Measurements from ENCODE around the gene CERS6. TPM values are rescaled to one million over a fixed set of nuclear protein-coding genes. Genes with fewer than 3 reads are reported as not detected.
"Not testable (repeated sequence)": the region's sequence is repeated elsewhere in the genome, so short reads cannot be mapped to it uniquely, and the experiment has no call there.

CERS6 gene
- total RNA-seq, 1 donor from 2014 or later, result 14.7 TPM

GRCh38 chr2:168635065-168635577, 179.0 kb downstream of the CERS6 start:
- DNase-seq (ENCODE audit: low spot score), result peak; percentile 95

GRCh38 chr2:168639018-168639417, 182.9 kb downstream of the CERS6 start:
- peak; percentile 81 for DNase-seq (ENCODE audit: low spot score)

- DNase-seq (ENCODE audit: low spot score), result peak; percentile 97
Observed at GRCh38 chr2:168639441-168639898, 183.4 kb downstream of the CERS6 start.

DNA sequence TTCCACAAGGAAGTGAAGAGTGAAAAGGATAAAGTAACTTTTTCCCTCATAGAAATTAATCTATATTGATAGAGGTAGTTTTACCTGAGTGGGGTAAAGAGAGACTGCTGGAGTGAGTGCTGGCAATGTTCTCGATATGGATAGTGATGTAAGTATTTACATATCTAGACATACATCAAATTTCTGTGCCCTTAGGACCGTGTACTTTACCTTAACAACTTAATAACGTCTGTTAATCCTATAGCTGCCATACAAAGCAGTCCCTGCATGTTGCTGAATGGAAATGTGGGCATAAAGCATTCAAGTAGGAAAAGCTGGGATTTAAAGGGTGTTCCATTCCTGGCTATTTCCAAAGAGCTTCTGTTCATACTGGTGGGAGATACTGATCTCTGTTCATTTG, 184.0 kb downstream of the CERS6 start:
- no peak for DNase-seq (ENCODE audit: low spot score)

DNA sequence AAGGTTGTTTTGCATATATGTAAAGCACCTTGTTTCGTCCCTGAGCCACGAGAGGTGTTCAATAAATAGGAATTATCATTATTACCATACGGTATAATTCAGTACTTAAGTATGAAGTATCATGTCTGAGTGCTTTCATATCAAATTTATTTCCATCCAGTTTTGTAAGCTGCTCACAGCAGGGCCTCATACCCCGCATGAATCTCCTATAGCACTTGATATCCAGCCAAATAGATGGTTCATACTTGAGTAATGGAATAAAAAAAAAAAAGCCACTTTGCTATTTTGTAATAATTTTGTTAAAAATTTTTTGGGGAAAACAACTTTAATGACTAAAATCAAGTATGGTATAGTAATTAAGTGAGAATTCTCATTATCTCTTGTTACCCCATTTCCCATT, 185.6 kb downstream of the CERS6 start:
- peak; percentile 27 for DNase-seq (ENCODE audit: low spot score)

DNA sequence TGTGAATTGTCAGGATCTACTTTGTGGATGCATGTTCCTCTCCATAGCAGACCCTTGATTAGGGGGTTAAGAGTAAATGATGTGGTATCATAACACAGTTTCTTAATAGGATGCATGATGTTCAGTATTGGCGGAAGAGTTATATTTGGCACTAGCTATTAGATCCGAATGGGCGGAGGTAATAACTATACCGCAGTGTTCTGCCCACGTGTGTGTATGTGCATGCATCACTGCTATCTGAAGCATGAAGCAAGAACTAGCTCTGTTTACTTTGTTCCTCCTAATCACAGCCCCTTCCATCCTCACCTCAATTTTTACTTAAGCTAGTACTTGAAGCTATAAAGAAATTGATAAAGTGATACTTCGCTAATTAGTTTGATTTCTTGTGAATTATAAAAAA, 186.8 kb downstream of the CERS6 start:
- DNase-seq (ENCODE audit: low spot score), result no peak

DNA sequence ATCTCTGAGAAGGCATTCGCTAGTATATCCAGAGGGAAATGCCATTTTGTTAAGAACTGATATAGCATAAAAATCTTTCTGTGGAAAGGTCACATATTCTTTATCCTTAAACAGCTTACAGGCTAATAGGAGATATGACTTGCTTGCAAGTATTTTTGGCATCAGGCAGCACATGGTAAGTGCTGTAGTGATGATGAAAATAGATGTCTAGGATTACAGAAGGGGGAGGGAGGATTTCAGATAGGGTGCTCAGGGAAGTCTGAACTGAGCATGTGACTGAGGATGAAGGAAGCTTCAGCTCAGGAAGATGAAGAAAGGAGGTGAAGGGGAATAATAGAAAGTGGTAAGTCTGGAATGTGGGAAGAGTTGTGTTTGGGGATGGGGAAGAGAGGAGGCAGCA, 187.9 kb downstream of the CERS6 start:
- DNase-seq (ENCODE audit: low spot score), result peak; percentile 64

- DNase-seq (ENCODE audit: low spot score), result no peak
Observed at GRCh38 chr2:168645696-168646338, 189.7 kb downstream of the CERS6 start.

GRCh38 chr2:168649105-168649504, 193.0 kb downstream of the CERS6 start:
- DNase-seq (ENCODE audit: low spot score), result no peak

GRCh38 chr2:168649562-168649961, 193.5 kb downstream of the CERS6 start:
- DNase-seq (ENCODE audit: low spot score), result no peak

DNA sequence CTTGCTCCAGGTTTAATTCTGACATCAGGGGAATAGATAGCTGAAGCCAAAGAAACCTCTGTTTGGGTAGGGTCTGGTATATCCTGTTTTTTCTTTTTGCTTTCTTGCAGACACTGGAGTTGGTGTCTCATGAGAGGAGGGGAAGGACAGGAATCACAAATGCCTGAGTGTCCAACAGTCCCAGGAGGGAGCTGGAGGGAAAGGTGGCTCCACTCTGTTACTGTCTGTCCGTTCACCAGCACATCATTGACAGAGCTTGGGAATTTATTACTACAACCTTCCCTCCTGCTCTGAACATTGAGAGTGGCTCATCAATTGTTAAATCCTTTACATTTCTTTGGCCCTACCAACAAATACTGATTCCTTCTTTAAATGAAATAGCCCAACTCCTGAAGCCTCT, 194.1 kb downstream of the CERS6 start:
- DNase-seq (ENCODE audit: low spot score), result no peak

- DNase-seq (ENCODE audit: low spot score), result no peak
Observed at GRCh38 chr2:168650781-168651180, 194.7 kb downstream of the CERS6 start.

DNA sequence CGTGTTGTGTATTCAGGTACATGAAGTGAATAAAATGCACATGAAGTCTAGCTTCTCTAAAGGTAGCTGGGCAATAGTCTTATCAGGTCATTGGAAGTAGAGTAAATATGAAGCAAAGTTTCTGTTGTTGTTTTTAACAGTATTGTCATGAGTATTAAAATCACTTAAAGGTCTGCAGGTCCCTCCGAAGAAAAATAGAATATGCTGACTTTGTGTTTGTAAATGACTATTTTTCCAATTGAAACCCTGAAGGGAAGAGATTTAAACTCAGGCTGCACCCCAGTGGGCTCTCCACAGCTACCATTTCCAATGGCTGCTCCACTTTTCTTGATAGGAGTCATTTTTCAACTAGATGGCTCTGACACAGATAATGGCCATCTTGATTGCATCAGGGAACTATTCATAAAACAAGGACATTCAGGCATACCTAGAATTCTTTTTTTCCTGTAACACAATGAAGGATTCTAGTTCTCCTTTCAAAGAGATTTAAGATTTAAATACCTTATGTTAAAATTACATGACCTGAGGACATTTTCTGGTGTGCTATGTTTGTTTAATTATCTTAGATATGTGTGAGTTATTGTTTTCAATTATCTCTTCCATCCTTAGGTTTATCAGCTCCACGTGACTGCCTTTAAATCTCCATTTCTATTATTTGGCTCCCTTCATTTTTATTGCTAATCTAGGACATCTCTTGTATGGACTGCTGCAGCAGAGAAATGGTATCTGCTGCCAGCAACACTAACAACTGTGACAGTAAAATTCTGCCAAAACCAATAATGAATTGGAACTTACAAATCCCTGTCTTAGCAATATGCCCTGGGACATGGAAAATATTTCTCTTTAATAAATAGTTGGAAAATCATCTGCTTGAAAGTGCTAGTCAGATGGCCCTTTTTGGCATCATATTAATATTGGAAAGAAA, 197.2 kb downstream of the CERS6 start:
- DNase-seq (ENCODE audit: low spot score), result no peak

DNA sequence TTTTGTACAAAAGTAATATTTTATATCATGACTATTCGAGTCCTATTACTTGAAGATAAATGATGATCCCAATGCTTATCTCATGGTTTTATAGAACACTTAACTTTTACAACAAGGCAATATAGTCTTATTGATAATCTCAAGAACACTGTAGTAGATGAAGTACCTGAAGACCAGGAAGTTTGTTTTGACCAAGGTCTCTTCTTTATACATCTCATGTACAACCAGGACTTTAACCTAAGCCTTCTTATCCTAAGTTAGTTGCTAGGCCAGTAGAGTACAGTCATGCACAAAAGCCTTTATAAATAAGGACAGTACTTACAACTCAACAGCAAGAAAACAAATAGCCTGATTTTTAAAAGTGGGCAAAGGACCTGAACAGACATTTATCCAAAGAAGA, 198.6 kb downstream of the CERS6 start:
- DNase-seq (ENCODE audit: low spot score), result no peak

DNA sequence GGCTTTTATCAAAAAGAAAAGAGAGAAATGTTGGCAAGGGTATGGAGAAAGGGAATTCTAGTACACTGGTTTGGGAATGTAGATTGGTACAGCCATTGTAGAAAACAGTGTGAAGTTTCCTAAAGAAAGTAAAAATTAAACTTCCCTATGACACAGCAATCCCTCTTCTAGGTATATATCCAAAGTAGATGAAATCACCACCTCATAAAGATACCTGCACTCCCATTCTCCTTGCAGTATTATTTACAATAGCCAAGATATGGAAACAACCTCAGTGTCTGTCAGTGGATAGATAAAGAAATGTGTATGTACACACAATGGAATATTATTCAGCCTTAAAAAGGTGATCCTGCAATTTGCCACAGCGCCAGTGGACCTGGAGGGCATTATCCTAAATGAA, 199.1 kb downstream of the CERS6 start:
- no peak for DNase-seq (ENCODE audit: low spot score)

GRCh38 chr2:168657378-168657777, 201.3 kb downstream of the CERS6 start:
- DNase-seq (ENCODE audit: low spot score), result not testable (repeated sequence)

- no peak for DNase-seq (ENCODE audit: low spot score)
Observed at GRCh38 chr2:168658706-168659105, 202.6 kb downstream of the CERS6 start.

- DNase-seq (ENCODE audit: low spot score), result peak; percentile 62
Observed at GRCh38 chr2:168660870-168661862, 205.1 kb downstream of the CERS6 start.

DNA sequence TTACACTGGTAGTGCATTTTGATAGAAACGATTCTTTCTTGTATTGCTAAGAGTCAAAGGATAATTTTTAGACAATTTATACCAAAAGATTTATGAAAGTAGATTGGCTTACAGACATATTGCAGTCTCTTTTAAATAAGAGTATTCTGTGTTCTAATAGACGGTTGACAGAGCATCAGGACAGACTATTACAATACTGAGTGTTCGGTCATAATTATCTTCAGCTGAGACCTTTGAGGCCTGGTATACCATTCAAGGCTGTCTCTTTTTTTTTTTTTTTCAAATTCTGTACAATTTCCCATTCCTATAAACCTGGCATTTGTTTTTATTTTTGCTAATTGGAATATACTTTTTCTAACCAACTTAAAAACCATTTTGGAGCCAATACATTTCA, 205.8 kb downstream of the CERS6 start:
- no peak for DNase-seq (ENCODE audit: low spot score)

DNA sequence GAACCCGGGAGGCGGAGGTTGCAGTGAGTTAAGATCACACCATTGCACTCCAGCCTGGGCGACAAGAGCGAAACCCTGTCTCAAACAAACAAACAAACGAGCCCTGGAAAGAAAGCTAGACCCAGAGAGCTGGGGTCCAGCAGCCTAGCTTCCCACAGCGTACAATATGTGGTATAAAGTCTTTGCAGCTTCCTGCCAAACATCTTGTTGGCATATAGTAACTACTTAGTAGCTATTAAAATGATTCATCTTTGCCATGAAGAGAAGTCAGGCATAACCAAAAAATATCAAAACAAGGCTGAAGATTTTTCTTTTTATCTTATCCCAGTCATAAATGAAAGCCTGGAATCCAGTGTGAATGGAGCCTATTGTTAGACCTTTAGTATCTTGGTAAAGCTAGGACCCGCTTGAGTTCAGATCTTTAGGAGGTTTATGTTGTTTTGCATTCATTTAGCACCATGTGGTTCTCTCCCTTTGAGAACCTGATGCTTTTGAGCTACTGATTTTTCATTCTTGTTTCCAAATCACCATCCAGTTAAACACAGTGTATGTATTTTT, 206.7 kb downstream of the CERS6 start:
- no peak for DNase-seq (ENCODE audit: low spot score)

DNA sequence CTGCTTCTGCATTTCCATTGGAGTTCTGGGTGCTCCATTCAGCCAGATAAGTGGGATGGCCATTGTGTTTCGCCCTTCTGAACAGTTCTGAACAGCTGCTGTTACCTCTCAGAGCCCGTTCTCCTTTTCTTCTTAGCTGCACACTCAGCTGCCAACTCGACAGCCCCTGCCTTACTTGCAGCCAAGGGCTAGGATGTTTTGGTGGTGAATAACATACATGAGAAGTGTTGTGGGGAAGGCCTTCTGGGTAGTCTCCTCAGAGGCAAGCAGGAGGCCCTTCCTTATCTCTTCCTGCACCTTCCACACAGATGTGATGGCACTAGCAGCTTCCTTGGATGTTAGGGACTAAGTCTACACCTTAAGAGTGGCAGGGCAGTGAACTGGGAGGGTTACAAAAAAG, 207.9 kb downstream of the CERS6 start:
- DNase-seq (ENCODE audit: low spot score), result no peak
